COLO829 (cell line): ENCODE measurements around the gene TMEM167A.
"Not testable (repeated sequence)": the region's sequence is repeated elsewhere in the genome, so short reads cannot be mapped to it uniquely, and the experiment has no call there.

ENCODE experiments used
- DNase-seq: peaks from one replicate; pipeline ENCODE4 v3.0.0; 2012; ENCODE audit warnings: low spot score

Gene TMEM167A

DNA sequence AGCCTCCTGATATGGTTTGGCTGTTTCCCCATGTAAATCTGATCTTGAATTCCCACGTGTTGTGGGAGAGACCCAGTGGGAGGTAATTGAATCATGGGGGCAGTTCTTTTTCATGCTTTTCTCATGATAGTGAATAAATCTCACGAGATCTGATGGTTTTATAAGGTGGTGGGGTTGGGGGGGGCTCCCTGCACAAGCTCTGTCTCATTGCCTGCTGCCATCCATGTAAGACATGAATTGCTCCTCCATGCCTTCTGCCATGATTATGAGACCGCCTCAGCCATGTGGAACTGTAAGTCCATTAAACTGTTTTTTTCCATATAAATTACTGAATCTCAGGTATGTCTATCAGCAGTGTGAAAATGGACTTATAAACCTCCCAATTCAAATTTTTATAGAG is 13.0 kb upstream of the TMEM167A start:
- no peak for DNase-seq

DNA sequence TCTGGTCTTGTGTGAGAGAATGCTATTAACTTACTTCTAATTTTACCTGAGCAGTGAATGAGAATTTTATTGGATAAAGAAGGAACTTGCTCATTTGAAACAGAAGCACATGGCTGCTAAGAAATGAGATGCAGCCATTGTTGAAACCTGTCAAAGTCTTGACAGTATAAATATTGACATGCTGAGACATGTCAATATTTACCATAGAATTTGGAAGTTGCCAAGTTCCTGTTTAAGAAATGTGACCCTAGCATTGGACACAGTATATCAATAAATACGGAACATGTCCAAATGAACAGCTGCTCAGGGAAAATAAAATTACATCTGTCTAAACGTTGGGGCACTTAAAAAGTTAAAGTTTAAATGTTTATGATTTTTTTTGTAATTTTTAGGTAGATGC is 7.9 kb upstream of the TMEM167A start:
- DNase-seq = no peak

DNA sequence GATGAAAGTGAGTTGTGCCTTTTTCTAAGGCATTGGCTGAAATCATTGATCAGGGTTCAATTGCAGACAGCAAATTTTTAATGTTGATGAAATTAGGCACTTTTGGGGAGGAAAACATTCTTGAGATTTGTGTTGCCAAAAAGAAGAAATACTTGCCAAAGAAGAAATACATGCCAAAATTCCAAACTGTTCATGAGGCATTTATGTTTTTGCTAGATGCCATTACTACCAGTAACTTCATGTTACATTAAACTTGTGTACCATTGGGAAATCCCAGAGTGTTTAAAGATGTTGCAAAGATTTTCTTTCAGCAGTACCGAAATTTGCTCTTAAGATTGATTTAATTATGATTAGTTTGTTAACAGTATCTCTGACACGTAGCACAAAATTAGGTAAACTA is 7.1 kb upstream of the TMEM167A start:
- no peak for DNase-seq

DNA sequence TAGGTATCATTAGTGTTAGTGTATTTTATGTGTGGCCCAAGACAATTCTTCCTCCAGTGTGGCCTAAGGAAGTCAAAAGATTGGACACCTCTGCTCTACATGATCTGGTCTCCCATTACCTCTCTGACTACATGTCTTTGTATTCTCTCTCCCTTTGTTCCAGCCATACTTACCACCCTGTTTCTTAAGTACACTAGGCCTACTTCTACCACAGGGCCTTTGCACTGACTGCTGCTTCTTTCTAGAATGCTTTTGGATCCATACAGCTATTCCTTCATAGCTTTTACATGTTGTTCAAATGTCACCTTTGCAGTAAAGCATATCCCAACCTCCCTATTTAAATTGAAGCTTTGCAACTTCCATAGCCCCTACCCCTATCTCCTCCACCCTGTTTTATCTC is 5.6 kb upstream of the TMEM167A start:
- no peak for DNase-seq

DNA sequence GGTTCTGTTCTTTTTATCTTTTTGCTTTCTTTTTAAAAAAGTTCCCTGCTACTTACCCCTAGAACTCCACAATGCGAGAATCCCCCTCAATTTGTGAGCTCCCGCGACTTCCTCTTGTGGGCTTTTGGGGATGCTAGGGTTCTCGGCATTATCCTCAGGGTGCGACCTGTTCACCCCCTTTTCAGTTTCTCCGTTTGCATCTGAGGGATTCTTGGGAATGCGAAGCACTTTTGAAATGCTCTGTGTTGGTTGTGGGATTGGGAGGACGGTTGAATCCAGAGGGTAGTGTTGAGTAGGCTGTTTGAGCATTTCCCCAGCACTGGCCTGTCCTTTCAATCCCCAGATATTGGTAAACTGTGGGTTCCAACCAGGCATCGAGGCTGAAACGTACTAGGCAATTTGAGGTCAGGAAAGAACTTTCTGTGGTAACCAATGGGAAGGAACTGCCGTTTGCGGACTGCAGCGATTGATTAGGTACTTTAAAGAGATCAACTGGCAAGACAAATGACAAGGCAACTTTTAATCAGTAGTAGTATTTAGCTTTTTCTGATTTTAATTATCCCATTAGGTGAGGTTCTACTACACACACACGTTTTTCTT is 568 bp upstream of the TMEM167A start:
- DNase-seq = no peak

DNA sequence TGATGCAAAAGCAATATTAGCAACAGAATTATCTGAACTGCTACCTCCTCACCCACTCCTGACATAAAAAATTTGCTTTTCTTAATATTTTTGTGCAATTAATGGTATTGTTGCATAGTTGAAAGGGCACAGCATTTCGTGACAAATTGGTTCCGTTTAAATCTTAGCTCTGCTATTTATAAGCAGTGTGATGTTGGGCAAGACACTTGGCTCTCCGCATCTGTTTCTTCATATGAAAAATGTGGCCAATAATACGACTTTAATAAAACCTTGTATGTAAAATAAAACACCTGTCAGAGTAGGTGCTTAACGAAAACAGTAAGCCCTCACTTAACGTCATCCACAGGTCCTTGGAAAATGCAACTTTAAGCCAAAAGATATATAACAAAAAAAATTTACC is 4.2 kb downstream of the TMEM167A start:
- no peak for DNase-seq

DNA sequence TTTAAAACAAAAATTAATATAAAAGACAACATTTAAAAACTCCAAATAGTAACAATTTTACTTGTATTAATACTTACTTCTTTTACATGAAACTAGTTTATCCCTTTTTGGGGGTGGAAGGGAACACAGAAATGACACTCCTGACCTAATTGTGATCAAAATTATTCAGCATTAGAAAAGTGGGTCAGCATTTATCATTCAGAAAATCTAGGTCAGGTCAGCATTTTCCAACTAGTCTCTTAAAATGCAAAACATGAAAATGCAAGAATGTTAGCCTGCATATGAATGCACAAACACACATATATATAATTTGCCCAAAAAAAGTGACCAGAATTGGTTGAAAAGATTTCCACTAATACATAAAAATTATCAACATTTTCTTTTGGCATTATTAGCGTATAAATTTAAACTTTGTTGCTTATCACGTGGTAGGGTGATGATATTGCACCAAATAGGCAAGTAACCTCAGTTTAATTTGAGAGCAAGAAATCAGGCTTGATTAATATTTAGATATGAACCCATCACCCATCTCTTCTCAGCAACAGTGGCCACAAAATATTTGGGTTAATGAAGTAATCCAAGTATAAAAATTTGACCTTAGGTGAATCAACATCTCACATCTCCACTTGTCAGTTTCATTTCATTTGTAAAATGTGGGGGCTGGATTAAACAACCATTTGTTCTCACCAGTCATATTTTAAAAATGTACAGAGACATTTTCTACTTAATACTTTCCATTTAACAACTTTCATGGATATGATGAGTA is 5.7 kb downstream of the TMEM167A start:
- DNase-seq = no peak

DNA sequence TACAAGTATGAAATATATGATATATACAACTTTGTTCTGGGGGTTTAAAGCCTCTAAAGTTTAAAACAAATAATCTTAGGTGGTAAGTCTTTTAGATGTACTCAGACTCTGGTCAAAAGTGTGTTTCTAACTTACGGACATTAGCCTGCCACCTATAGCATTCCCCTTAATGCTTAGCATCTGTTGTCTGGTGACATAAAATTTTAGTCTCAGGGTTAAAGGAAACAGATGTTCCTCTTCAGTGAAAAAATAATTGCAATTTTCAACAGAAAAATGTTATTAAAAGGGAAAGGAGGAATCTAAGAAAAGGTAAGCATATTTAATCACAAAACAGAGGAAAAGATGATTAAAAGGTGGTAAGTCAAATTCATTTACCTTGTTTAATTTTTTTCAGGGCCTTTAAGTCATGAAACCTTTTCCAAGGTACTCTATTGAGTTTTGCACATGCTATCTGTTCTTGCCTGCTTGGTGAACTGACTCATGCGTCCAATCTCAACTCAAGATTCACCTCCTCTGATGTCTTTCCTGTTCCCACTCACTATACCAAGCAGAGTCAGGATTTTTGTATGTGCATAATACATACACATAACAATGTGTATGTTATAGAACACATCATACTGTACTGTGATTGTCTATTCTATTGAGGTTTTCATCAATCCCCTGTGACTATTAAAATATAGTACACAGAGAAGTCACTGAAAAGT is 7.9 kb downstream of the TMEM167A start:
- no peak for DNase-seq

DNA sequence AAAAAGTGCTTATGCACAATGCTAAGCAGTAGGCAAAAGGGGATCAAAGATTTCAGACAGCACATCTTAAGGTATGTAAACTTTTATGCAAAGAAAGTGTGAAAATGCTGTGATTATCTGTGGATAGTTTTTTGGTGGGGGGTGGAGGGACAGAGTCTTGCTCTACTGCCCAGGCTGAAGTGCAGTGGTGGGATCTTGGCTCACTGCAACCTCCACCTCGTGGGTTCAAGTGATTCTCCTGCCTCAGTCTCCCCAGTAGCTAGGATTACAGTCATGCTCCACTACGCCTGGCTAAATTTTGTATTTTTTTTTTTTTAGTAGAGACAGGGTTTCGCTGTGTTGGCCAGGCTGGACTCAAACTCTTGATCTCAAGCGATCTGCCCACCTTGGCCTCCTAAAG is 9.8 kb downstream of the TMEM167A start:
- not testable (repeated sequence) for DNase-seq

DNA sequence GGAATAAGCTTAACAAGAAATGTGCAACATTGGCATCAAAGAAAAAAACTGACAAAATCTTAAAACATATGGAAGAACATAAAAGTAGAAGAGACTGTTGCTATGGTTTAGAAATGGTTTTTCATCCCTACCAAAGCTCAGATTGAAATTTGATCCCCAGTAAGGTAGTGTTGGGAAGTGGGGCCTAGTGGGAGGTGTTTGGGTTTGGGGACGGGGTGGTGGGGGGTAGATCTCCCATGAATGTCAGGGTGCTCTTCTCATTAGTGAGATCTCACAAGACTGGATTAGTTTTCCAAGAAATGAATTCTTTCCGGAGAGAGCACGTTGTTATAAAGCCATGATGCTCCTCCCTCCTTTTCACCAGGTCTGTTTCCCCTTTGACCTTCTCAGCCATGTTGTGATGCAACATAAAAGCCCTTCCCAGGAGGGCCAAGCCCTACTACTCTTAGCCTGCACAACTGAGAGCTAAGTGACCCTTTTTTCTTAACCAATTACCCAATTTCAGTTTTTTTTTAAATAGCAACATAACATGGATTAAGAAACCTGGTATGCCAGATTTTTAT is 10.6 kb downstream of the TMEM167A start:
- DNase-seq = no peak

DNA sequence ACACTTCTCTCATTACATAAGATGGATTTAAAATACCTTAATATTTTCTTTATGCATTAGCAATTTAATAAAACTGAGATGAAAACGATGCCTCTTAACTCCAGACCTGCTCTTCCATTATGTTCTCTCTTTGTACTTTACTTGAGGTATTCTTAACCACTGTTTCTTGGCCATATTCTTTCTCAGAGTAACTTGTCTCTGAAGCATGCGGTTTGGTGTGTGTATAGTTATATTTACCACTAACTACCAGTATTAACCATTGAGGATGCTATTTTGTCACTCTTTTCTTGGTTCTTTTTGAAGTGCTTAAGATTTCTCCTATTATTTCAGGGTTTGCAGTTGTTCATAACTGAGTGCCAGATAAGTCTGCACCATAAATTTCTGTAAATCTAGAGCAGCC is 17.9 kb downstream of the TMEM167A start:
- no peak for DNase-seq

DNA sequence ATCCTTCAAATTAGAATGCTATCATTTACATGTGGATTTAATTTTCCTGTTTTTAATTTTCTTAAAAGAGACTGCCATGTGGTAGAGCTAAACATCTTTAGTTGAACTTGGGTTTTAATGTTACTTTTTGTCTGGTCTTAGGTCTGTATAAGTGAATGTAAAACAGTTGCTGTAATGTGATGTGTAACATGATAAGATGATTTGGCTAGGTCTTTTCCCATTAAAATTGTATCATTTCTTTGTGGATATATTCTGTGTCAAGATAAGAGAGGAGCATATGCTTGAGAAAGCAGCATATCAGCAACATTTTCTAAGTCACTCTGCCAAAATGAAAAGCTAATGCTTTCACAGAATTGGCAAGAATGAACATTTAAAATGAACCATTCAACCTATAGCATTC is 18.5 kb downstream of the TMEM167A start:
- DNase-seq = no peak

DNA sequence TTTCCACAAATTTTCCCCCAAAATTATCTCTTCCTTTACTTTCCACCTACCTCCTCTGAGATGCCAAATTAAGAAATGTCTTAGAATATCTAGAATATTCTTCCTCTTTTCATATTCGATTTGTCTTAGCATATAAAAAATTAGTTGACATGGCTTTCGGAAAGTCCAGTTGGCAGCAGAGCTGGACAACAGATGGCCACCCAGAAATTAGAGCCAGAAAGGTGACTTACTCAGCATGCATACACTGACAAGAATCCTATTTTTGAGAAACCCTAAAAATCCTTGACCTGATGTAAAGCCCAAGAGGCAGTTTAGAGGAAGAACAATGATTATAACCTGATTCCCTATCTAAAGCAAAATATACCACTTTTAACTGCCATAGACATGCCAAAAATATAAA is 22.0 kb downstream of the TMEM167A start:
- DNase-seq = no peak

DNA sequence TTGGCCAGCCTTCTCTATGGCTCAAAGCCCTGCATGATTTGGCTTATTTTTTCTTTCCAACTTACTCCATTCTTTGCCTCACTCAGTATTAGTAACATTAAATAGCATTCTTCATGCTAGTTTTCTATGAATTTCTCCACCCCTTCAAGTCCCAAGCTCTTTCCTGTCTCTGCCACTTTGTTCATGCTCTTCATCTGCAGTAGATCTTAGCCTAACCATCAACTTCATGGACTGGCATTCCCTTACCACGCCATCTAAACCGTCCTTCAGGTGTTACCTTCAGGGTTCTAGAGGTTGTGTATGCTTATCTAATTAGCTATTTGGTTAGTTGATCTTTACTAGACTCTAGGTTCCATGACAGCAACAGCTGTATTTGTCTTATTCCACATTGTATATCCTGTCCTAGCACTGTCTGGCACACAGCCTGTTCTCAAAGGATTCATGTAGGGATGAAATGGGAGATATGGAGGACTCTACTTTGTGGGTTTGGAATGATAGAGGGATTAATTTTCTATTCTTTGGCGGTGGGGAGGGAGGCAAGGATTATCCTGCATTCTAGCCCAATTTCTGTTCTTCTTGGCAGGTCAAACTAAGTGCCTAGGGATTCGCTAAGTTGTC is 26.4 kb downstream of the TMEM167A start:
- DNase-seq = no peak

DNA sequence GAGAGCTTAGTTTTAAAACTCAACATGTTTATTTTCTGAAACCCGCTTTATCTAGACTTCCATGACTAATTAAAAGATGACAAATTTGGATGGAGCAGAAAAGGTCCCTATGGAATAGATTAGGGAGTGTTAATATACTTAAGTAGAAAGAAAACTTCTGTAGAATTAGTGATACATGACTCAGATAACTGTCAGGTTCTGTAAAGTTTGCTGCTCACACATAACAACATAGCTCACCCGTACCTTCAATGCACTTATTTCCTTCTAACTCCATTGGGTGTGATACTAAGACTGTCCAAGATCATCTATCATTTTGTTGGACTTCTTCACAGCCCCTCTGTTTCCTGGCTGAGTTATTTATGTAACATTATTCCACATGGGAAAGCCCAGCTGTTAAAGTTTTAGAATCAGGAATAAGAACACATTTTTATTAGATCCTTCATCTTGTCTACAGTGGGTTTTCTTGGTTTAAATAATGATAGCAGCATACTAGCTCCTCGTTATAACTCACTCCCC is 27.8 kb downstream of the TMEM167A start:
- no peak for DNase-seq

DNA sequence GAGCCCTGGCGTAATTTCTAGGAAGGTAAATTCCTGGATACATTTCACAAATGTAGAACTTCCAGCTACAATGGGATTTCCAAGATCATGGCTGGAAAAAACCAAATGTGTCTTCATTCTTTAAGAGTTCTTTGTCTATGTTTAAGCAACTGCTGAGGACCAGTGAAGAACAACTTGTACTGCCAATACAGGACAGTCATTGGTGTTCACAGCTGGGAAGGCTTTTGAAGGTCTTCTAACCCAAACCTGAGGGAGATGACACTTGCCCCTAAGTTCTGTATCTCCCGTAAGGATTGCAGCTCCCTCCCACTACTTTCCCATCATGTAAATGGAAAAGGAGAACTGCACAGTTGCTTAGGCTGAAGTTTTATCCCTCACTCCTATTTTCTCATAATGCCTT is 28.4 kb downstream of the TMEM167A start:
- DNase-seq = no peak

DNA sequence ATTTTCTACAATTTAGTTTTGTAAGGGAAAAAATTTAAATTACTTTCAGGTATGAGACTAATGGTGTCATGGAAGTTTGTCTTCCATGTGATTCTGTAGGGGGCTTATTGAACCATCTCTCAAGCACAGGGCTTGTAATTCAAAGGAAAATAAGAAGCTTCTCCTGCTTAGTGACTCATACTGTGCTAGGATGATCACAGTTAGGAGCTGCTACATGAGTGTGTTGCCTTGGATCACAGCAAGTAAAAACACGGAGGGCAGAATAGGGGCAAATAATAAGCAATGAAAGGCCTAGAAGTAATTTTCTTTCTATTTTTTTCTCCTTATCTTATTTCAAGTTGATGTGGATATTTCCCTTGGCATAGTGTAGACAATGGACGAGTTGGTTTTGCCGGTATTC is 28.9 kb downstream of the TMEM167A start:
- no peak for DNase-seq

DNA sequence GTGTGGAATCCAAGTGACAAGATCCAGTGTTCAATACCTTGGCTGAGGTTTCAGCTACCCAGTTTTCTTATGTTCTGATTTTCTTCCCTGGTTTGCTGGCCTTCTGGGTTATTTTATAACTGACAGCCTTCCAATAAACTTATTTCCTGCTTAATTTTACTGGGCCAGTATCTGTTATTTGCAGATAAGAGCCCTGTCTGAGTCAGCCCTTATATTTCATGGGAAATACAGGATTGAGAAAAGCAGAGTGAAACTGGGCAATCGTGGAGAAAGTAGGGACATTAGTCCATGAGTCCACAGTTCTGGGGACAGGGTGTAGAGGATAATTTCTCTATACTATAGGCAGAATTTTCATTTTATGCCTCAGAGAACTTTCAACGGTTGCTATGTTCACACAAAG is 32.3 kb downstream of the TMEM167A start:
- DNase-seq = no peak

DNA sequence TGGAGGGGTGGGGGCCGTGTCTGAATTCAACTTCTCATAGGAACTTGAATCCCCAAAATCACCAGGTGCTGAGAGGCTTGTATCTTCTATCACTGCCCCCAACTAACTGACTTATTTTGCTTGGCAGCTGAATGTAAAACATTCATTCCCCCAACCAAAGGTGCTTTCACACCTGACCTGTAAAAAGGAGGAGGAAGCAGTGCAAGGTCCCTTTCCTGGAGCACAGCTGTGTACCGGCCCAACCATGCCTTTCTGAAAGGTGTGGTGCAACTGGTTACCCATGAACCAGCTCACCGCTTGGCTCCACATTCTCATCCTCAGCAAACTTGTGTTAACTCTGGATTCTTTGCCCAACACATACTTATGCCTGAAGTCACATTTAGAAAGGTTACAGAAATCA is 34.7 kb downstream of the TMEM167A start:
- no peak for DNase-seq

DNA sequence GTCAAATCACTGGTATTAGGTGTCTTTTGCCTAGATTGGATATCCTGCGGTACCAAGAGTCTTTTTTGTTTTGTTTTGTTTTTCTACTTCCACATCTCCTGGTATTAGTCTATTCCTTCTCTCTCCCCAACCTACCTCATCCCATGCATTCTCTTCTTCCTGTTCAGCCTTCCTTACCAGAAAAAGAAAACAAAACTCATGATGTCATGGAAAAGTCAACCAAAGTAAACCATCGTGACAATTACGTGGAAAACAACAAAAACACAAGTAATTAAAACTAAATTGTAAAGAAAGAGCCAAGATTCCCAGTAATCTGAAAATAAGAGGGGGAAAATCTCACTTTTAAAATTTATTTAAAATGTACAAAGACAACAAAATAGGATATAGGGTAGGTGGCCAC is 38.3 kb downstream of the TMEM167A start:
- DNase-seq = no peak

DNA sequence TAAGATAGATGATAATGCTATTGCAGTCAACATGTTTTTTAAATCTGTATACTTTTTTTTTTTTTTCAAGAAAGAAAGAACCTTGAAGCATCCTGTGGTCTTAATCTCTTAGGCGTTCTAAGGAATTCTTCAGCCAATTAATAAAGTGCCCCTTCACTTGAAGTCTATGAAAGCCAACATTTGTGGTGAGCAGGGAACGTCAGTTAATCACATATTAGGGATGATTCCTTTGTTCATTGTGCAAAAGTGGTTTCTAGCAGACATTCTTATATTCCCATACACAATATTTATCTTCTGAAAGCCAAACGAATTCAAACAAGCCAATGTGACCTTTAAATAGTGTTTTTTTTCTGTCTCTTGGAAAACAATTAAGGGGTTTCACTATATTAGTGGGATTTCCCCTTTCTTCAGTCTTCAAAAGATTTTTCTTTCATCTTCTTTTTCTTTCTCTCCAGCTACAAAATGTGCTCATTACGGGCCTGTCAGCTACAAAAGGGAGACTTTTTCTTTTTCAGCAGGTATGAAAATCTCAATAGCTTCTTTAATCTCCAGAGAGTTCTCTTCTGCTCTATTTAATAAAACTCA is 40.1 kb downstream of the TMEM167A start:
- peak; percentile 60 for DNase-seq
